H9 (cell line): ENCODE data around the gene TRAT1. TPM values are rescaled to one million over a fixed set of nuclear protein-coding genes. Genes with fewer than 3 reads are reported as not detected.

Experiments used
- DNase-seq: peaks from one replicate; pipeline ENCODE4 v3.0.0-alpha.2; 2017
- H2AFZ ChIP-seq: one replicate; pipeline ENCODE4 v1.6.1; 2013; ENCODE audit warnings: mild to moderate bottlenecking, low read length, control low read depth, moderate library complexity
- H2AK5ac ChIP-seq: 2 replicates; pipeline ENCODE4 v1.6.1; 2013; ENCODE audit warnings: low read length, control low read depth, mixed read lengths; ENCODE audit not compliant: insufficient read length
- H2BK120ac ChIP-seq: one replicate; pipeline ENCODE4 v1.6.1; 2013; ENCODE audit warnings: low read depth, mild to moderate bottlenecking, low read length, control low read depth, inconsistent platforms; ENCODE audit not compliant: poor library complexity, severe bottlenecking
- H2BK12ac ChIP-seq: 2 replicates; pipeline ENCODE4 v1.6.1; 2013; ENCODE audit warnings: low read length, control low read depth, mixed read lengths, low read depth; ENCODE audit not compliant: insufficient read length
- H2BK15ac ChIP-seq: 2 replicates; pipeline ENCODE4 v1.6.1; 2013; ENCODE audit warnings: low read depth, low read length, control low read depth
- H2BK20ac ChIP-seq: one replicate; pipeline ENCODE4 v1.6.1; 2013; ENCODE audit warnings: low read depth, mild to moderate bottlenecking, low read length, control low read depth, inconsistent platforms; ENCODE audit not compliant: poor library complexity, severe bottlenecking
- H2BK5ac ChIP-seq: 2 replicates; pipeline ENCODE4 v1.6.1; 2013; ENCODE audit warnings: low read length, control low read depth, mixed read lengths; ENCODE audit not compliant: insufficient read length
- H3K14ac ChIP-seq: 2 replicates; pipeline ENCODE4 v1.6.1; 2013; ENCODE audit warnings: low read length, control low read depth; ENCODE audit not compliant: insufficient read depth
- H3K18ac ChIP-seq: 2 replicates; pipeline ENCODE4 v1.6.1; 2013; ENCODE audit warnings: low read depth, mild to moderate bottlenecking, mixed read lengths, low read length, control low read depth; ENCODE audit not compliant: insufficient read length
- H3K23ac ChIP-seq: 2 replicates; pipeline ENCODE4 v1.6.1; 2013; ENCODE audit warnings: low read length, control low read depth, mixed read lengths, low read depth; ENCODE audit not compliant: insufficient read length
- H3K23me2 ChIP-seq: 2 replicates; pipeline ENCODE4 v1.6.1; 2013; ENCODE audit warnings: low read depth, mild to moderate bottlenecking, mixed read lengths, low read length, control low read depth; ENCODE audit not compliant: insufficient read length, poor library complexity, severe bottlenecking
- H3K27ac ChIP-seq: 2 replicates; pipeline ENCODE4 v1.5.1; 2013; ENCODE audit warnings: low read length, control low read depth, mixed read lengths, low read depth; ENCODE audit not compliant: insufficient read length
- H3K27me3 ChIP-seq: 2 replicates; pipeline ENCODE4 v1.6.1; 2013; ENCODE audit warnings: low read length, control low read depth, inconsistent platforms; ENCODE audit not compliant: insufficient read depth
- H3K4ac ChIP-seq: 2 replicates; pipeline ENCODE4 v1.6.1; 2013; ENCODE audit warnings: low read depth, mild to moderate bottlenecking, control low read depth, inconsistent platforms, low read length, moderate library complexity
- H3K4me1 ChIP-seq: 2 replicates; pipeline ENCODE4 v1.6.1; 2013; ENCODE audit warnings: low read length, control low read depth, inconsistent platforms; ENCODE audit not compliant: insufficient read depth
- H3K4me2 ChIP-seq: 2 replicates; pipeline ENCODE4 v1.6.1; 2013; ENCODE audit warnings: low read length, control low read depth, mixed read lengths; ENCODE audit not compliant: insufficient read length, insufficient read depth
- H3K56ac ChIP-seq: 2 replicates; pipeline ENCODE4 v1.6.1; 2013; ENCODE audit warnings: low read depth, mild to moderate bottlenecking, mixed read lengths, low read length, control low read depth; ENCODE audit not compliant: insufficient read length
- H3K79me1 ChIP-seq: 2 replicates; pipeline ENCODE4 v1.6.1; 2013; ENCODE audit warnings: low read depth, mild to moderate bottlenecking, moderate library complexity, low read length, control low read depth, inconsistent platforms; ENCODE audit not compliant: insufficient read depth, poor library complexity, severe bottlenecking
- H3K79me2 ChIP-seq: 2 replicates; pipeline ENCODE4 v1.6.1; 2013; ENCODE audit warnings: low read length, control low read depth, inconsistent platforms; ENCODE audit not compliant: insufficient read depth
- H3K9ac ChIP-seq: 2 replicates; pipeline ENCODE4 v1.6.1; 2013; ENCODE audit warnings: low read length, control low read depth, mixed read lengths; ENCODE audit not compliant: insufficient read length; ENCODE audit errors: extremely low read depth
- H3K9me3 ChIP-seq: one replicate; pipeline ENCODE4 v1.6.1; 2013; ENCODE audit warnings: low read depth, low read length, inconsistent platforms; ENCODE audit not compliant: control insufficient read depth
- H3T11ph ChIP-seq: one replicate; pipeline ENCODE4 v1.6.1; 2013; ENCODE audit warnings: mild to moderate bottlenecking, low read length, control low read depth, inconsistent platforms
- H4K20me1 ChIP-seq: one replicate; pipeline ENCODE4 v1.6.1; 2013; ENCODE audit not compliant: control insufficient read depth, insufficient read length, insufficient read depth
- H4K5ac ChIP-seq: 2 replicates; pipeline ENCODE4 v1.6.1; 2013; ENCODE audit warnings: low read depth, mild to moderate bottlenecking, mixed read lengths, low read length, control low read depth; ENCODE audit not compliant: insufficient read length
- H4K8ac ChIP-seq: replicated peaks from 2 replicates; pipeline ENCODE4 v1.6.1; 2013; ENCODE audit warnings: low read length, control low read depth, mixed read lengths, low read depth; ENCODE audit not compliant: insufficient read length
- H4K91ac ChIP-seq: 2 replicates; pipeline ENCODE4 v1.6.1; 2013; ENCODE audit warnings: low read depth, mild to moderate bottlenecking, moderate library complexity, mixed read lengths, low read length, control low read depth; ENCODE audit not compliant: insufficient read length
- H3K27ac Mint-ChIP-seq, 3 experiments: 2 replicates in 2 of 3; 3 replicates in 1 of 3; pipeline ENCODE4 v1.8.0; 2020 to 2021; ENCODE audit warnings: mixed read lengths in 3 of 3, mild to moderate bottlenecking in 1 of 3, moderate library complexity in 1 of 3
- H3K27me3 Mint-ChIP-seq: 2 replicates; pipeline ENCODE4 v1.8.0; 2021; ENCODE audit warnings: low read depth, mild to moderate bottlenecking, moderate library complexity, mixed read lengths
- H3K36me3 Mint-ChIP-seq, 3 experiments: 2 replicates in 2 of 3; 3 replicates in 1 of 3; pipeline ENCODE4 v1.8.0; 2020 to 2021; ENCODE audit warnings: low read depth in 3 of 3, mixed read lengths in 3 of 3; ENCODE audit not compliant: insufficient read depth in 1 of 3
- H3K4me1 Mint-ChIP-seq, 2 experiments: 2 replicates each; pipeline ENCODE4 v1.8.0; 2020; ENCODE audit warnings: mixed read lengths in 2 of 2
- H3K4me3 Mint-ChIP-seq, 2 experiments: 2 replicates in 1 of 2; 3 replicates in 1 of 2; pipeline ENCODE4 v1.8.0; 2020 to 2021; ENCODE audit warnings: mild to moderate bottlenecking in 2 of 2, mixed read lengths in 2 of 2, moderate library complexity in 1 of 2
- H3K9me3 Mint-ChIP-seq, 2 experiments: 2 replicates in 1 of 2; 3 replicates in 1 of 2; pipeline ENCODE4 v1.8.0; 2020; ENCODE audit warnings: mild to moderate bottlenecking in 2 of 2, mixed read lengths in 2 of 2, moderate library complexity in 1 of 2
- CTCF ChIP-seq: fragments of 200-600 bp; sonication (generic); conservative IDR thresholded peaks from 3 replicates; pipeline ENCODE4 v1.8.0; 2021; ENCODE audit warnings: antibody characterized with exemption, mild to moderate bottlenecking
- WGBS: extraction: QIAGEN DNeasy Blood & Tissue Kit; methylation state at CpG from one replicate; pipeline ENCODE4 v1.1.7; 2013; ENCODE audit warnings: missing lambda C conversion rate, low lambda C conversion rate, mixed read lengths; ENCODE audit not compliant: insufficient read length; ENCODE audit errors: extremely low coverage; 5-methylcytosine and 5-hydroxymethylcytosine counted together
- total RNA-seq: library from RNA; stranded (reverse); gene quantifications from 2 replicates; pipeline ENCODE4 v1.2.1, GENCODE V29; 2021

TRAT1 gene
- total RNA-seq, 1 experiment from 2014 or later, result not detected

DNA sequence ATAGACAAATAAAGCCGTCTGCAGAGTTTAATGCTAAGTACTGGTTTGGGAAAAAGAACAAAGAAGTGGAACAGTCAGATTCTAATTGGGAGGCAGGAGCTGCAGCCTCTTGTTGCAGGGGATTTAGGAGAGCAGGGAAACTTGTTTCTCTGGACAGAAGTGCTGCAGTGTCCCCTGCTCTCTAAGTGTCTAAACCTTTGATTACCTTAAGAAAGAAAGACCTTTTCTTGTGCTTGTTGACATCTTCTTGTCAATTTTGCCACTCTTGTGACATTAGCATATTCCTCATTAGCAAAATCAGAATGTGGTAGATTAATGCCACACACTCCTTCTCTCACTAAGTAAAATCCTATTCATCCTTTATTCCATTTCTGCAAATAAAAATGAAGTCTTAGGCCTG is 38.8 kb downstream of the TRAT1 start:
- Histone ChIP-seq H4K8ac (no peak overlapping the region), H4K20me1 (no peaks in the 10 kb centered on the region), H3T11ph (no peak overlapping the region), H3K23ac (no peak overlapping the region), H3K9me3 (no peaks in the 10 kb centered on the region), H3K9ac (no peak overlapping the region), H3K4me2 (no peak overlapping the region), H3K14ac (no peak overlapping the region), H2BK20ac (no peak overlapping the region), H3K79me2 (no peaks in the 10 kb centered on the region), H4K91ac (no peak overlapping the region), H3K79me1 (no peaks in the 10 kb centered on the region), H3K23me2 (no peaks in the 10 kb centered on the region), H2BK15ac (no peak overlapping the region), H2BK5ac (no peak overlapping the region), H3K18ac (no peak overlapping the region), H3K4me1 (peaks cover 6% of the 10 kb centered on the region; the same call in 1 of the 2 replicates), H3K27ac (no peak overlapping the region), H2BK120ac (no peak overlapping the region), H2AFZ (peak overlapping the region; percentile 48), H2BK12ac (no peak overlapping the region), H2AK5ac (no peak overlapping the region), H4K5ac (no peak overlapping the region), H3K56ac (no peak overlapping the region), H3K4ac (no peak overlapping the region), H3K27me3 (no peaks in the 10 kb centered on the region)
- no peak for TF ChIP-seq CTCF
- Mint-ChIP-seq H3K27ac (peak overlapping the region in 1 of 3 experiments; percentile 62; a peak in 2 of 7 replicates), H3K9me3 (peaks cover 7 to 9% of the 10 kb centered on the region in 2 experiments), H3K36me3 (peaks cover 0 to 14% (median 4%) of the 10 kb centered on the region in 3 experiments; a peak in 3 of 7 replicates), H3K4me1 (peaks cover 29 to 42% of the 10 kb centered on the region in 2 experiments), H3K4me3 (no peak overlapping the region), H3K27me3 (no peaks in the 10 kb centered on the region)
- no peak for DNase-seq
- WGBS, result no CpG with 5 or more reads among the region's 1 CpG
